Trophoblast cell (in vitro differentiated cells and primary cell): ENCODE data around the gene PLEKHM3.
"Not testable (repeated sequence)": the region's sequence is repeated elsewhere in the genome, so short reads cannot be mapped to it uniquely, and the experiment has no call there.

Experiments used
- DNase-seq, 2 donors: peaks; one replicate each; pipeline ENCODE4 v3.0.0-alpha.2; 2016
- H2AFZ ChIP-seq: 2 replicates; pipeline ENCODE4 v1.6.1; 2013; ENCODE audit warnings: low read length, moderate library complexity, mild to moderate bottlenecking; ENCODE audit not compliant: insufficient read depth, poor library complexity
- H2AK5ac ChIP-seq: 2 replicates; pipeline ENCODE4 v1.6.1; 2013; ENCODE audit warnings: mild to moderate bottlenecking, low read length
- H2BK120ac ChIP-seq: 2 replicates; pipeline ENCODE4 v1.6.1; 2013; ENCODE audit warnings: low read length, mild to moderate bottlenecking, moderate library complexity; ENCODE audit not compliant: insufficient read depth, poor library complexity
- H2BK12ac ChIP-seq: 2 replicates; pipeline ENCODE4 v1.6.1; 2013; ENCODE audit warnings: mild to moderate bottlenecking, low read length, moderate library complexity
- H2BK5ac ChIP-seq: 2 replicates; pipeline ENCODE4 v1.6.1; 2013; ENCODE audit warnings: low read length, low read depth, moderate library complexity, mild to moderate bottlenecking; ENCODE audit not compliant: poor library complexity
- H3K14ac ChIP-seq: 2 replicates; pipeline ENCODE4 v1.6.1; 2013; ENCODE audit warnings: mild to moderate bottlenecking, low read length
- H3K18ac ChIP-seq: 2 replicates; pipeline ENCODE4 v1.6.1; 2013; ENCODE audit warnings: mild to moderate bottlenecking, low read length
- H3K23ac ChIP-seq: 2 replicates; pipeline ENCODE4 v1.6.1; 2013; ENCODE audit warnings: low read length
- H3K27ac ChIP-seq: 2 replicates; pipeline ENCODE4 v1.5.1; 2013; ENCODE audit warnings: low read depth, mild to moderate bottlenecking, inconsistent platforms, low read length, moderate library complexity
- H3K27me3 ChIP-seq: 2 replicates; pipeline ENCODE4 v1.6.1; 2013; ENCODE audit warnings: inconsistent platforms, mild to moderate bottlenecking, low read length, moderate library complexity; ENCODE audit not compliant: insufficient read depth
- H3K36me3 ChIP-seq, 2 experiments: 1 replicate in 1 of 2; 2 replicates in 1 of 2; pipeline ENCODE4 v1.6.1; 2013; ENCODE audit warnings: low read length in 2 of 2, mild to moderate bottlenecking in 2 of 2, moderate library complexity in 1 of 2; ENCODE audit not compliant: insufficient read depth in 2 of 2, control insufficient read depth in 1 of 2
- H3K4ac ChIP-seq: 2 replicates; pipeline ENCODE4 v1.6.1; 2013; ENCODE audit warnings: low read depth, mild to moderate bottlenecking, low read length, moderate library complexity
- H3K4me1 ChIP-seq, 2 experiments: 1 replicate in 1 of 2; 2 replicates in 1 of 2; pipeline ENCODE4 v1.6.1; 2013; ENCODE audit warnings: low read length in 2 of 2, mild to moderate bottlenecking in 2 of 2, moderate library complexity in 1 of 2; ENCODE audit not compliant: insufficient read depth in 2 of 2, control insufficient read depth in 1 of 2
- H3K4me2 ChIP-seq: 2 replicates; pipeline ENCODE4 v1.6.1; 2013; ENCODE audit warnings: inconsistent platforms, mild to moderate bottlenecking, low read length, moderate library complexity
- H3K4me3 ChIP-seq: 2 replicates; pipeline ENCODE4 v1.5.1; 2013; ENCODE audit warnings: mild to moderate bottlenecking, low read depth, low read length, inconsistent platforms
- H3K79me1 ChIP-seq: one replicate; pipeline ENCODE4 v1.6.1; 2013; ENCODE audit warnings: low read length
- H3K79me2 ChIP-seq: 2 replicates; pipeline ENCODE4 v1.6.1; 2013; ENCODE audit warnings: low read length, mild to moderate bottlenecking; ENCODE audit not compliant: control insufficient read depth, insufficient read depth, poor library complexity
- H3K9ac ChIP-seq: 2 replicates; pipeline ENCODE4 v1.6.1; 2013; ENCODE audit warnings: mild to moderate bottlenecking, low read length
- H3K9me3 ChIP-seq: 2 replicates; pipeline ENCODE4 v1.6.1; 2013; ENCODE audit warnings: low read depth, mild to moderate bottlenecking, control low read depth, inconsistent platforms, low read length; ENCODE audit not compliant: insufficient read depth
- H4K12ac ChIP-seq: 2 replicates; pipeline ENCODE4 v1.6.1; 2013; ENCODE audit warnings: low read depth, mild to moderate bottlenecking, low read length, moderate library complexity
- H4K8ac ChIP-seq: 2 replicates; pipeline ENCODE4 v1.6.1; 2013; ENCODE audit warnings: low read depth, mild to moderate bottlenecking, low read length, moderate library complexity
- H4K91ac ChIP-seq: one replicate; pipeline ENCODE4 v1.6.1; 2013; ENCODE audit warnings: low read depth, mild to moderate bottlenecking, low read length, moderate library complexity
- WGBS: extraction: QIAGEN DNeasy Blood & Tissue Kit; methylation state at CpG from one replicate; pipeline ENCODE4 v1.1.7; 2013; ENCODE audit warnings: missing lambda C conversion rate; ENCODE audit not compliant: insufficient read length, insufficient coverage; ENCODE audit errors: extremely low coverage; 5-methylcytosine and 5-hydroxymethylcytosine counted together

The PLEKHM3 gene

GRCh38 chr2:207950761-207951114, 74.6 kb downstream of the PLEKHM3 start:
- Histone ChIP-seq H3K9me3 (no peaks in the 10 kb centered on the region), H3K36me3 (no peaks in the 10 kb centered on the region), H4K8ac (no peak overlapping the region), H4K12ac (no peak overlapping the region), H3K79me2 (no peaks in the 10 kb centered on the region), H2BK12ac (no peak overlapping the region), H3K14ac (no peak overlapping the region), H3K4ac (no peak overlapping the region), H3K4me3 (no peak overlapping the region), H3K9ac (no peak overlapping the region), H3K4me2 (no peak overlapping the region), H3K18ac (no peak overlapping the region), H4K91ac (no peak overlapping the region), H3K27me3 (no peaks in the 10 kb centered on the region), H2AFZ (no peak overlapping the region), H3K79me1 (no peaks in the 10 kb centered on the region), H2BK5ac (no peak overlapping the region), H2AK5ac (no peak overlapping the region), H3K27ac (no peak overlapping the region), H3K4me1 (no peaks in the 10 kb centered on the region), H3K23ac (no peak overlapping the region), H2BK120ac (no peak overlapping the region)
- DNase-seq, result no peak
- no CpG with 5 or more reads among the region's 2 CpGs for WGBS

DNA sequence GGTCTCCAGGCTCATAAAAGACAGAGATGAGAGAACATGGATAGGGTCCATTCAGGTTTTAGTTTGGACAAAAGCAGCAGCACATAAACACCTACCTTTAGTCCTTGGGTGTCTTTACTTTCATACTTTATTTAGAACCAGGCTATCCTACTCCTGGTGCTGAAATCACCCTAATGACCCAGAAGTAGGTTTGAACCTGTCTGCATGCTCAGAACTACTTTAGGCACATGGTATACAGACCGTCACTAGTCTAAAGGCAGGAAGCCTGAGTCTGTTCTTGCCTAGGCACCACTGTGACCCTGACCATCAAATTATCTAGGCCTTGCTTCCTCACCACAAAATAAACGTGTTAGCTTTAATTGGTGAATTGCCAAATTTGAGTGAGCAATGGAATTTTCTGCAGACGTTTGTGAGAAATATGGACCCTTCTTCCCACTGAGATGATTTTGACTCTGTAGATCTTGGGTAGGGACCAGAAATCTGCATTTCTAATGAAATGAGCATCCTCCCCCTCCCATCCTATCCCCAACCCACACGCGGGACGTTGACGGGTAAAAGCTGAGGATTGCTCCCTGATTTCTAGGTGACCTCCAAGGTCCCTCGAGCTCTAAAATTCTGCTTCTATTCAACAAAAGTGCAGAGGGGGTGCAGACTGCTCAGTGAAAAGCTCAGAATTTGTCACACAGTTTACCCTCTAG, 75.1 kb downstream of the PLEKHM3 start:
- H3K4me1 ChIP-seq, result no peaks in the 10 kb centered on the region
- no peaks in the 10 kb centered on the region for H3K9me3 ChIP-seq
- H3K4me2 ChIP-seq, result no peak overlapping the region
- H3K27ac ChIP-seq, result no peak overlapping the region
- H4K91ac ChIP-seq, result no peak overlapping the region
- no CpG with 5 or more reads among the region's 8 CpGs for WGBS
- no peak overlapping the region for H3K4me3 ChIP-seq
- DNase-seq, result no peak
- no peak overlapping the region for H2AK5ac ChIP-seq
- no peak overlapping the region for H2BK120ac ChIP-seq
- H4K8ac ChIP-seq, result no peak overlapping the region
- H3K36me3 ChIP-seq, result no peaks in the 10 kb centered on the region
- H2BK12ac ChIP-seq, result no peak overlapping the region
- no peak overlapping the region for H3K23ac ChIP-seq
- no peak overlapping the region for H3K9ac ChIP-seq
- H4K12ac ChIP-seq, result no peak overlapping the region
- no peak overlapping the region for H3K4ac ChIP-seq
- H2BK5ac ChIP-seq, result no peak overlapping the region
- H3K18ac ChIP-seq, result no peak overlapping the region
- no peak overlapping the region for H3K14ac ChIP-seq
- no peaks in the 10 kb centered on the region for H3K79me1 ChIP-seq
- no peaks in the 10 kb centered on the region for H3K27me3 ChIP-seq
- H2AFZ ChIP-seq, result no peak overlapping the region
- H3K79me2 ChIP-seq, result no peaks in the 10 kb centered on the region

DNA sequence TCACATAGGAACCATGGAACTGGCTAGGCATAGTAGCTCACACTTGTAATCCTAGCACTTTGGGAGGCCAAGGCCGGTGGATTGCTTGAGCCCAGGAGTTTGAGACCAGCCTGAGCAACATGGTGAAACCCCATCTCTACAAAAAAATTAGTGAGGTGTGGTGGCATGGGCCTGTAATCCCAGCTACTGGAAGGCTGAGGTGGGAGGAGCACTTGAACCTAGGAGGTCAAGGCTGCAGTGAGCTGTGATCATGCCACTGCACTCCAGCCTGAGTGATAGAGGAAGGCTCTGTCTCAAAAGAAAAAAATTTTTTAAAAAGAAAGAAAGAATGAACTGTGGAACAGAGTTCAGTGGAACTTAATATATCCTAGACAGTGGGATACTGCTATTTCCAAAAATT, 76.1 kb downstream of the PLEKHM3 start:
- not testable (repeated sequence) for H3K9ac ChIP-seq, H4K8ac ChIP-seq, H3K14ac ChIP-seq, H3K23ac ChIP-seq, H2AFZ ChIP-seq, H3K36me3 ChIP-seq, DNase-seq, H3K4ac ChIP-seq, H3K27me3 ChIP-seq, H3K27ac ChIP-seq, H2AK5ac ChIP-seq, H2BK120ac ChIP-seq, H3K79me1 ChIP-seq, H3K79me2 ChIP-seq, H2BK5ac ChIP-seq, H3K4me3 ChIP-seq, H3K18ac ChIP-seq, H3K4me1 ChIP-seq, H4K12ac ChIP-seq, H4K91ac ChIP-seq, H3K4me2 ChIP-seq, H2BK12ac ChIP-seq, H3K9me3 ChIP-seq
- WGBS, result no CpG with 5 or more reads among the region's 1 CpG

GRCh38 chr2:207944979-207945600, 80.2 kb downstream of the PLEKHM3 start:
- Histone ChIP-seq H4K91ac (no peak overlapping the region), H3K4me1 (no peaks in the 10 kb centered on the region), H3K79me2 (no peaks in the 10 kb centered on the region), H4K8ac (no peak overlapping the region), H2AK5ac (no peak overlapping the region), H2BK5ac (no peak overlapping the region), H3K36me3 (no peaks in the 10 kb centered on the region), H2AFZ (no peak overlapping the region), H3K9ac (no peak overlapping the region), H3K18ac (no peak overlapping the region), H3K27ac (no peak overlapping the region), H3K4me3 (no peak overlapping the region), H3K9me3 (no peaks in the 10 kb centered on the region), H3K79me1 (no peaks in the 10 kb centered on the region), H3K4me2 (no peak overlapping the region), H3K4ac (no peak overlapping the region), H3K27me3 (no peaks in the 10 kb centered on the region), H3K23ac (no peak overlapping the region), H3K14ac (no peak overlapping the region), H2BK120ac (no peak overlapping the region), H4K12ac (no peak overlapping the region), H2BK12ac (no peak overlapping the region)
- DNase-seq, result no peak
- no CpG with 5 or more reads among the region's 4 CpGs for WGBS
